HFFc6 (cell line): ENCODE results near the gene HAUS5. TPM values are rescaled to one million over a fixed set of nuclear protein-coding genes. Genes with fewer than 3 reads are reported as not detected.

Source experiments
- DNase-seq: peaks from one replicate; pipeline ENCODE4 v3.0.0-alpha.2; 2018
- H3K27ac Mint-ChIP-seq: 2 replicates; pipeline ENCODE4 v1.8.0; 2020; ENCODE audit warnings: mild to moderate bottlenecking, mixed read lengths
- H3K27me3 Mint-ChIP-seq: 2 replicates; pipeline ENCODE4 v1.8.0; 2021; ENCODE audit warnings: mild to moderate bottlenecking, moderate library complexity, mixed read lengths; ENCODE audit not compliant: insufficient read depth
- H3K36me3 Mint-ChIP-seq: 2 replicates; pipeline ENCODE4 v1.8.0; 2021; ENCODE audit warnings: low read depth, mixed read lengths
- H3K4me1 Mint-ChIP-seq: 2 replicates; pipeline ENCODE4 v1.8.0; 2020; ENCODE audit warnings: low read depth, mixed read lengths
- H3K4me3 Mint-ChIP-seq: 2 replicates; pipeline ENCODE4 v1.8.0; 2020; ENCODE audit warnings: mild to moderate bottlenecking, moderate library complexity, mixed read lengths
- H3K9me3 Mint-ChIP-seq: 2 replicates; pipeline ENCODE4 v1.8.0; 2020; ENCODE audit warnings: mild to moderate bottlenecking, mixed read lengths
- CTCF ChIP-seq: fragments of 200-600 bp; sonication (generic); IDR thresholded peaks from 2 replicates; pipeline ENCODE4 v1.5.0; 2021; ENCODE audit warnings: antibody characterized with exemption, mild to moderate bottlenecking
- total RNA-seq, 6 experiments: library from RNA; stranded (reverse); fragmentation: NEBNext Ultra II Directional; extraction: Animal tissue kit (Norgen Biotek cat#: 25700); gene quantifications; 2 replicates in 1 of 6; 3 replicates in 5 of 6; pipeline ENCODE4 v1.2.3, GENCODE V29; 2021

Gene HAUS5
- total RNA-seq, 6 experiments from 2014 or later, result 6.6 to 13.9 (median 12.2) TPM

- no peak overlapping the region for H3K4me3 Mint-ChIP-seq
- no peaks in the 10 kb centered on the region; the same call in 1 of the 2 replicates for H3K27me3 Mint-ChIP-seq
Measured at GRCh38 chr19:35656700-35657099, 44.2 kb downstream of the HAUS5 start.

GRCh38 chr19:35657904-35658700 is 45.6 kb downstream of the HAUS5 start:
- no peaks in the 10 kb centered on the region; the same call in 1 of the 2 replicates for H3K27me3 Mint-ChIP-seq
- DNase-seq, result no peak
- no peaks in the 10 kb centered on the region for H3K9me3 Mint-ChIP-seq
- peaks cover 38% of the 10 kb centered on the region for H3K36me3 Mint-ChIP-seq
- H3K27ac Mint-ChIP-seq, result no peak overlapping the region
- no peak overlapping the region for H3K4me3 Mint-ChIP-seq
- peak; percentile 64 for TF ChIP-seq CTCF
- no peaks in the 10 kb centered on the region for H3K4me1 Mint-ChIP-seq

More at GRCh38 chr19:35656700-35657099, 44.2 kb downstream of the HAUS5 start:
- Mint-ChIP-seq H3K27ac (no peak overlapping the region), H3K9me3 (no peaks in the 10 kb centered on the region), H3K4me1 (no peaks in the 10 kb centered on the region), H3K36me3 (peaks cover 28% of the 10 kb centered on the region)
- no peak for TF ChIP-seq CTCF
- DNase-seq, result no peak

GRCh38 chr19:35661995-35662340 is 49.4 kb downstream of the HAUS5 start:
- Mint-ChIP-seq H3K4me3 (no peak overlapping the region), H3K4me1 (peaks cover 6% of the 10 kb centered on the region; the same call in 1 of the 2 replicates), H3K27ac (no peak overlapping the region), H3K27me3 (no peaks in the 10 kb centered on the region; the same call in 1 of the 2 replicates), H3K9me3 (no peaks in the 10 kb centered on the region), H3K36me3 (peaks cover 34% of the 10 kb centered on the region)
- no peak for TF ChIP-seq CTCF
- no peak for DNase-seq

- TF ChIP-seq CTCF, result no peak
- no peak overlapping the region for H3K4me3 Mint-ChIP-seq
- no peak overlapping the region for H3K27ac Mint-ChIP-seq
- DNase-seq, result no peak
- H3K4me1 Mint-ChIP-seq, result peaks cover 6% of the 10 kb centered on the region; the same call in 1 of the 2 replicates
- no peaks in the 10 kb centered on the region for H3K9me3 Mint-ChIP-seq
- H3K27me3 Mint-ChIP-seq, result no peaks in the 10 kb centered on the region; the same call in 1 of the 2 replicates
- peaks cover 27% of the 10 kb centered on the region for H3K36me3 Mint-ChIP-seq
Measured at GRCh38 chr19:35663981-35664380, 51.4 kb downstream of the HAUS5 start.

GRCh38 chr19:35665157-35665556 is 52.6 kb downstream of the HAUS5 start:
- H3K36me3 Mint-ChIP-seq, result peaks cover 22% of the 10 kb centered on the region

More at GRCh38 chr19:35665157-35665556, 52.6 kb downstream of the HAUS5 start:
- Mint-ChIP-seq H3K27me3 (peaks cover 6% of the 10 kb centered on the region), H3K4me3 (no peak overlapping the region), H3K27ac (no peak overlapping the region), H3K9me3 (no peaks in the 10 kb centered on the region), H3K4me1 (peaks cover 6% of the 10 kb centered on the region; the same call in 1 of the 2 replicates)
- TF ChIP-seq CTCF, result no peak
- no peak for DNase-seq
